GM18507 (cell line): ENCODE measurements around the gene NEK6.
"Not testable (repeated sequence)": the region's sequence is repeated elsewhere in the genome, so short reads cannot be mapped to it uniquely, and the experiment has no call there.

Source experiments
- DNase-seq: peaks from one replicate; pipeline ENCODE4 v3.0.0; 2011; ENCODE audit warnings: low read depth; ENCODE audit not compliant: insufficient read length; ENCODE audit errors: extremely low spot score
- FAIRE-seq: peaks from 2 replicates; lab custom pipeline; 2011; peaks lifted over from hg19 to GRCh38; lab: Jason Lieb, UNC

Gene NEK6

GRCh38 chr9:124222918-124223720, 34.6 kb upstream of the NEK6 start:
- FAIRE-seq: no peak

GRCh38 chr9:124225945-124226344, 31.8 kb upstream of the NEK6 start:
- FAIRE-seq (no peak), DNase-seq (no peak)

More at GRCh38 chr9:124222918-124223720, 34.6 kb upstream of the NEK6 start:
- DNase-seq: no peak

- DNase-seq (no peak), FAIRE-seq (no peak)
These were observed 29.2 kb upstream of the NEK6 start for GRCh38 chr9:124228516-124228915.

GRCh38 chr9:124231095-124231737, 26.5 kb upstream of the NEK6 start:
- FAIRE-seq: no peak

GRCh38 chr9:124238546-124239140, 19.1 kb upstream of the NEK6 start:
- no peak for DNase-seq
- FAIRE-seq: peak; percentile 70

More at GRCh38 chr9:124231095-124231737, 26.5 kb upstream of the NEK6 start:
- no peak for DNase-seq

GRCh38 chr9:124239249-124240073, 18.3 kb upstream of the NEK6 start:
- DNase-seq (no peak), FAIRE-seq (peak; percentile 92)

GRCh38 chr9:124242331-124243194, 15.2 kb upstream of the NEK6 start:
- FAIRE-seq: no peak
- no peak for DNase-seq

- not testable (repeated sequence) for FAIRE-seq, DNase-seq
These were observed 10.4 kb upstream of the NEK6 start for GRCh38 chr9:124247393-124247792.

GRCh38 chr9:124248066-124248465, 9.7 kb upstream of the NEK6 start:
- DNase-seq: no peak
- FAIRE-seq: no peak

GRCh38 chr9:124248960-124249359, 8.8 kb upstream of the NEK6 start:
- DNase-seq (no peak), FAIRE-seq (no peak)

- FAIRE-seq: no peak
These were observed 6.5 kb upstream of the NEK6 start for GRCh38 chr9:124251204-124251603.

GRCh38 chr9:124251605-124252378, 6.0 kb upstream of the NEK6 start:
- no peak for DNase-seq
- no peak for FAIRE-seq

More at GRCh38 chr9:124251204-124251603, 6.5 kb upstream of the NEK6 start:
- no peak for DNase-seq

- FAIRE-seq, DNase-seq: not testable (repeated sequence)
These were observed 4.9 kb upstream of the NEK6 start for GRCh38 chr9:124252878-124253277.

GRCh38 chr9:124254261-124254682, 3.5 kb upstream of the NEK6 start:
- DNase-seq: peak; percentile 49

GRCh38 chr9:124255222-124255621, 2.5 kb upstream of the NEK6 start:
- DNase-seq: no peak
- no peak for FAIRE-seq

More at GRCh38 chr9:124254261-124254682, 3.5 kb upstream of the NEK6 start:
- FAIRE-seq: peak; percentile 93

- FAIRE-seq: no peak
- DNase-seq: no peak
These were observed 1.2 kb upstream of the NEK6 start for GRCh38 chr9:124256517-124257069.

GRCh38 chr9:124257070-124257843, 492 bp upstream of the NEK6 start:
- DNase-seq: no peak

More at GRCh38 chr9:124257070-124257843, 492 bp upstream of the NEK6 start:
- FAIRE-seq: no peak
